Mesenchymal stem cell (in vitro differentiated cells and primary cell): ENCODE data around the gene WNT3A.

Experiments
- DNase-seq: peaks from one replicate; pipeline ENCODE4 v3.0.0-alpha.2; 2013
- H2AFZ ChIP-seq: one replicate; pipeline ENCODE4 v1.6.1; 2013; ENCODE audit warnings: low read depth, mild to moderate bottlenecking, control low read depth, inconsistent platforms, low read length, moderate library complexity
- H2AK5ac ChIP-seq: 2 replicates; pipeline ENCODE4 v1.6.1; 2013; ENCODE audit warnings: low read length, moderate library complexity, mild to moderate bottlenecking, inconsistent platforms; ENCODE audit not compliant: severe bottlenecking
- H2BK120ac ChIP-seq: one replicate; pipeline ENCODE4 v1.6.1; 2013; ENCODE audit warnings: low read depth, mild to moderate bottlenecking, inconsistent platforms, low read length, moderate library complexity
- H2BK12ac ChIP-seq, 2 experiments: one replicate each; pipeline ENCODE4 v1.6.1; 2013; ENCODE audit warnings: inconsistent platforms in 2 of 2, low read length in 2 of 2, mild to moderate bottlenecking in 2 of 2, moderate library complexity in 2 of 2, control low read depth in 1 of 2
- H2BK15ac ChIP-seq: one replicate; pipeline ENCODE4 v1.6.1; 2013; ENCODE audit warnings: mild to moderate bottlenecking, low read depth, inconsistent platforms; ENCODE audit not compliant: poor library complexity, severe bottlenecking
- H2BK5ac ChIP-seq: 2 replicates; pipeline ENCODE4 v1.6.1; 2013; ENCODE audit warnings: low read depth, mild to moderate bottlenecking, low read length, control low read depth, inconsistent platforms; ENCODE audit not compliant: poor library complexity, severe bottlenecking
- H3K14ac ChIP-seq, 2 experiments: one replicate each; pipeline ENCODE4 v1.6.1; 2013; ENCODE audit warnings: inconsistent platforms in 2 of 2, low read length in 2 of 2, control low read depth in 1 of 2, mild to moderate bottlenecking in 1 of 2, moderate library complexity in 1 of 2
- H3K18ac ChIP-seq, 2 experiments: one replicate each; pipeline ENCODE4 v1.6.1; 2013; ENCODE audit warnings: inconsistent platforms in 2 of 2, low read length in 2 of 2, control low read depth in 1 of 2, low read depth in 1 of 2, mild to moderate bottlenecking in 1 of 2
- H3K23ac ChIP-seq, 2 experiments: one replicate each; pipeline ENCODE4 v1.6.1; 2013; ENCODE audit warnings: inconsistent platforms in 2 of 2, low read length in 2 of 2, mild to moderate bottlenecking in 2 of 2, moderate library complexity in 2 of 2, control low read depth in 1 of 2
- H3K27ac ChIP-seq: 2 replicates; pipeline ENCODE4 v1.5.1; 2013; ENCODE audit warnings: mild to moderate bottlenecking, moderate library complexity, low read length, control low read depth, inconsistent platforms; ENCODE audit not compliant: poor library complexity, severe bottlenecking
- H3K27me3 ChIP-seq, 2 experiments: 2 replicates each; pipeline versions ENCODE4 v1.6.1 to v1.7.0; 2013; ENCODE audit warnings: low read length in 2 of 2, mild to moderate bottlenecking in 2 of 2, moderate library complexity in 2 of 2, control low read depth in 1 of 2, inconsistent platforms in 1 of 2; ENCODE audit not compliant: control insufficient read depth in 1 of 2, insufficient read depth in 1 of 2
- H3K36me3 ChIP-seq, 2 experiments: 2 replicates each; pipeline versions ENCODE4 v1.6.1 to v1.7.0; 2013; ENCODE audit warnings: low read length in 2 of 2, control low read depth in 1 of 2, inconsistent platforms in 1 of 2, low read depth in 1 of 2, mild to moderate bottlenecking in 1 of 2; ENCODE audit not compliant: insufficient read depth in 2 of 2, control insufficient read depth in 1 of 2
- H3K4ac ChIP-seq, 2 experiments: one replicate each; pipeline ENCODE4 v1.6.1; 2013; ENCODE audit warnings: inconsistent platforms in 2 of 2, low read length in 2 of 2, mild to moderate bottlenecking in 2 of 2, moderate library complexity in 2 of 2, control low read depth in 1 of 2, low read depth in 1 of 2
- H3K4me1 ChIP-seq: 2 replicates; pipeline ENCODE4 v1.6.1; 2013; ENCODE audit warnings: low read depth, low read length, control low read depth; ENCODE audit not compliant: control insufficient read depth, insufficient read depth
- H3K4me2 ChIP-seq: 2 replicates; pipeline ENCODE4 v1.6.1; 2013; ENCODE audit warnings: low read length, mild to moderate bottlenecking, inconsistent platforms; ENCODE audit not compliant: poor library complexity, severe bottlenecking
- H3K4me3 ChIP-seq, 2 experiments: 2 replicates each; pipeline versions ENCODE4 v1.5.1 to v1.7.0; 2013; ENCODE audit warnings: low read length in 2 of 2, mild to moderate bottlenecking in 2 of 2, control low read depth in 1 of 2, low read depth in 1 of 2; ENCODE audit not compliant: insufficient read depth in 1 of 2
- H3K79me1 ChIP-seq: replicated peaks from 2 replicates; pipeline ENCODE4 v1.6.1; 2013; ENCODE audit warnings: mild to moderate bottlenecking, control low read depth, low read length, inconsistent platforms; ENCODE audit not compliant: poor library complexity, severe bottlenecking
- H3K9ac ChIP-seq: 2 replicates; pipeline ENCODE4 v1.7.0; 2013; ENCODE audit warnings: mild to moderate bottlenecking, low read length, moderate library complexity
- H3K9me3 ChIP-seq: 2 replicates; pipeline ENCODE4 v1.7.0; 2013; ENCODE audit warnings: mild to moderate bottlenecking, low read length; ENCODE audit not compliant: control insufficient read depth
- H4K8ac ChIP-seq: one replicate; pipeline ENCODE4 v1.6.1; 2013; ENCODE audit warnings: inconsistent platforms, mild to moderate bottlenecking, low read length, moderate library complexity
- H4K91ac ChIP-seq: one replicate; pipeline ENCODE4 v1.6.1; 2013; ENCODE audit warnings: mild to moderate bottlenecking, low read length, inconsistent platforms
- WGBS: methylation state at CpG from one replicate; pipeline ENCODE4 v1.1.7; 2013; ENCODE audit warnings: mixed read lengths; 5-methylcytosine and 5-hydroxymethylcytosine counted together

WNT3A gene

DNA sequence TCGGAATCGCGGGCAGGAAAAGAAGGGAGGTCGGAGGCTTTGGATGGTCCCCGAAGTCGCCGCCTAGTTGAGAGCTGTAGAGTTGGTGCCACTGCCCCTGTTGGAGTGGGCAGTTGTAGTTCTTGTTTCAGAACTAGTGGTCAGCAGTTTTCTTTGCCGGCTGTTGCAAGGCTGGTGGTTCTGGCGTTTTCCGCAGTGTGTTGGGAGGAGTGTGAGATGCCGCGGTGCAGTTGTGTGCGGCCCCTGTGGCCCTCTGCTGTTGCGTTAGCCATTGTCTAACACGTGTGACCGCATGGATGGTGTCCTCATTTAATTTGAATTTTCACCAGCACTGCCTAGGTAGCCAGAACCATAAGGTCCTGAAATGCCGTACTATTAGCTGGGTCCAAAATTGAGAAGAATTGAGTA, 77.1 kb downstream of the WNT3A start:
- peak overlapping the region in 1 of 2 experiments; percentile 95 for H3K23ac ChIP-seq
- H3K27ac ChIP-seq, result peak overlapping the region; percentile 69
- peak overlapping the region in 1 of 2 experiments; percentile 75 for H2BK12ac ChIP-seq
- peaks cover 41% of the 10 kb centered on the region for H3K4me1 ChIP-seq
- H3K4me3 ChIP-seq, result peak overlapping the region; percentile 95 to 96
- H3K9me3 ChIP-seq, result no peaks in the 10 kb centered on the region
- no peak overlapping the region for H2BK5ac ChIP-seq
- peak overlapping the region in 1 of 2 experiments; percentile 99 for H3K14ac ChIP-seq
- no peak overlapping the region for H2BK120ac ChIP-seq
- H4K91ac ChIP-seq, result no peak overlapping the region
- peak; percentile 56 for DNase-seq
- no peaks in the 10 kb centered on the region for H3K27me3 ChIP-seq
- no peak overlapping the region for H4K8ac ChIP-seq
- H2AK5ac ChIP-seq, result no peak overlapping the region
- 11% methylated on average over 17 of the region's 17 CpGs for WGBS
- peak overlapping the region in 1 of 2 experiments; percentile 100 for H3K4ac ChIP-seq
- H3K18ac ChIP-seq, result peak overlapping the region; percentile 80 to 96
- no peak overlapping the region for H2AFZ ChIP-seq
- peaks cover 20% of the 10 kb centered on the region for H3K79me1 ChIP-seq
- peak overlapping the region; percentile 99 for H3K9ac ChIP-seq
- no peak overlapping the region for H2BK15ac ChIP-seq
- peak overlapping the region; percentile 85 for H3K4me2 ChIP-seq
- peaks cover 16 to 17% of the 10 kb centered on the region in 2 experiments for H3K36me3 ChIP-seq

DNA sequence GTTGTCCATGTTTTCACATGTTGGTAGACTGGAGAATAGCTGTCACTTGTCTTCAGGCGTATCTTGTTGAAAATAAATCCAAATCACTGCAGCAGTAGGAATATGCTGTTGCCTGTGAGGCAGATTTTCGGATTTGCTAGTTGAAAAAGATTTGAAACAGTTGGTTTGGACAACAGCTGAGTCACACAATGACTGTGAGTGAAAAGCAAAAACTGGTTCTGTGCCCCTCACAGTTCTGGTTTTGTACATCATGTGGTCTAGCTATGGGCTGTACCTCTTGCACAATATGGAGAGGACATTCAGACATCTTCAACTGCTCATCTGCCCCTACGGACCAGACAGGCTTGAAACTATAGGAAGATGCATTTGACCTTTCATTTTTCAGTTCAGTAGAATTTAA, 77.5 kb downstream of the WNT3A start:
- Histone ChIP-seq H3K4me1 (peaks cover 43% of the 10 kb centered on the region), H2BK5ac (no peak overlapping the region), H2BK120ac (no peak overlapping the region), H4K91ac (no peak overlapping the region), H3K4me2 (peak overlapping the region; percentile 85), H2BK15ac (no peak overlapping the region), H3K4me3 (peak overlapping the region in 1 of 2 experiments; percentile 96), H3K23ac (no peak overlapping the region), H2BK12ac (no peak overlapping the region), H3K9me3 (no peaks in the 10 kb centered on the region), H3K9ac (peak overlapping the region; percentile 99), H3K36me3 (peaks cover 16 to 21% of the 10 kb centered on the region in 2 experiments), H4K8ac (no peak overlapping the region), H3K27ac (peak overlapping the region; percentile 69), H3K14ac (no peak overlapping the region), H3K4ac (no peak overlapping the region), H2AK5ac (no peak overlapping the region), H3K27me3 (no peaks in the 10 kb centered on the region), H3K18ac (no peak overlapping the region), H2AFZ (no peak overlapping the region), H3K79me1 (peaks cover 16% of the 10 kb centered on the region)
- 29% methylated on average over 3 of the region's 3 CpGs for WGBS
- DNase-seq, result peak; percentile 87

DNA sequence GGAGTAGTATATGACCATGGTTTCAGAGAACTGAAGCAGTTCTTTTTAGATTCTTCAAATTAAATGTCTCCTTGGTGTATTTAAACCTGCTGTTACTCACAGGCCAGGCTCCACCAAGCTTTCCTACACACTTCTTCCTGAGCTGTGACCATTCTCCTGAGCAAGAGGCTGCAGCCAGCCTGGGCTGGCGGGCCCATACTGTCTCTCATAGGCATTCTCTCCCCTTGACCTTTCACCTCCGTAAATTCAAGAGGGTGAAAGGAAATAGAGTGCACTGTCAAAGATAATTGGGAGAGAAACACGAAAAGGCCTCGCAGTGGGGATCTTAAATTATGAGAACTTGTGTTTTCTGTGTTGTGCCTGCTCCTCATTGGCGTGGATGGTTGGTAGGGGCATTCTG, 78.0 kb downstream of the WNT3A start:
- Histone ChIP-seq H2BK15ac (no peak overlapping the region), H3K4me3 (peak overlapping the region in 1 of 2 experiments; percentile 96), H3K79me1 (peaks cover 13% of the 10 kb centered on the region), H3K27me3 (no peaks in the 10 kb centered on the region), H3K18ac (no peak overlapping the region), H3K9ac (peak overlapping the region; percentile 99), H3K27ac (no peak overlapping the region), H3K36me3 (peaks cover 20 to 22% of the 10 kb centered on the region in 2 experiments), H2BK12ac (no peak overlapping the region), H3K4ac (no peak overlapping the region), H3K23ac (no peak overlapping the region), H3K4me2 (peak overlapping the region; percentile 85), H3K14ac (no peak overlapping the region), H2BK5ac (no peak overlapping the region), H4K8ac (no peak overlapping the region), H2AFZ (no peak overlapping the region), H2BK120ac (no peak overlapping the region), H4K91ac (no peak overlapping the region), H2AK5ac (no peak overlapping the region), H3K9me3 (no peaks in the 10 kb centered on the region), H3K4me1 (peaks cover 47% of the 10 kb centered on the region)
- peak; percentile 28 for DNase-seq
- 54% methylated on average over 4 of the region's 5 CpGs for WGBS

DNA sequence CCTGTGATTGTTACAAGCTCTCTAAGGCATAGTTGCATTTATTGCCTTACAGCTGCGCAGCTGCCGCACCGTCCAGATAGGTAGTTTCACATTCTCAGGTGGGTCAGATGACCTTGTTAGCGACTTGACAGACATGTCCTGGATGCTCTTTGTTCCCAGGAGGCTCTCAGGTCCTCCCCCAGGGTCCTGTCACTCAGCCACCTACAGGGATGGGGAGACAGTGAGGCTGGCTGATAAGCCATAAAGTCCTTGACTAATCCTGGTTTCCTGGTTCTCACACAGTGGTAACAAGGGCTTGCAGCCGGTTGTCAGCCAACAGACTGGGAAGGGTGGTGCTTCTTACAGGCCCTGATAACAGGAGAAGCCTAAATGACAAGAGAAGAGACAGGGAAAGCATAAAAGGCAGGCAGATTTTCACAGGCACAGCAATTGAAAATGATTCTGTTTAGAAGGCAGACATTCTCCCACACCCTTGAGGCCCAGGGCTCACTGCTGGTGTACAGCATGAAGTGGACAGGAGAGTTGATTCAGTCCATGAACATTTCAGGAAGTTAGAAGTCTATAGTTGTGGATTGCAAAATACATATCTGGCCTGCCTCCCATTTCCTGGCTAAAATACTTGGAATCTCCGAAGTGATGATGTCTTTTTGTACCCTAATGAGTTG, 78.6 kb downstream of the WNT3A start:
- no peak overlapping the region for H2AK5ac ChIP-seq
- no peak overlapping the region for H3K4ac ChIP-seq
- H3K27ac ChIP-seq, result peak overlapping the region; percentile 0
- H3K79me1 ChIP-seq, result peaks cover 7% of the 10 kb centered on the region
- no peak overlapping the region for H3K18ac ChIP-seq
- peak overlapping the region; percentile 99 for H3K9ac ChIP-seq
- no peaks in the 10 kb centered on the region for H3K9me3 ChIP-seq
- no peak overlapping the region for H2BK12ac ChIP-seq
- H2BK5ac ChIP-seq, result no peak overlapping the region
- DNase-seq, result peak; percentile 81
- no peak overlapping the region for H4K91ac ChIP-seq
- peak overlapping the region in 1 of 2 experiments; percentile 96 for H3K4me3 ChIP-seq
- H3K36me3 ChIP-seq, result peaks cover 22 to 25% of the 10 kb centered on the region in 2 experiments
- H3K14ac ChIP-seq, result no peak overlapping the region
- H3K27me3 ChIP-seq, result no peaks in the 10 kb centered on the region
- H2BK120ac ChIP-seq, result no peak overlapping the region
- no peak overlapping the region for H4K8ac ChIP-seq
- H3K4me1 ChIP-seq, result peaks cover 51% of the 10 kb centered on the region
- H3K23ac ChIP-seq, result no peak overlapping the region
- H2BK15ac ChIP-seq, result no peak overlapping the region
- 54% methylated on average over 6 of the region's 6 CpGs for WGBS
- H3K4me2 ChIP-seq, result peak overlapping the region; percentile 85
- no peak overlapping the region for H2AFZ ChIP-seq
